Spleen (tissue), 13 donors: ENCODE measurements around the gene ADD3. TPM values are rescaled to one million over a fixed set of nuclear protein-coding genes. Genes with fewer than 3 reads are reported as not detected.

Experiments used
- DNase-seq: peaks from one replicate; pipeline ENCODE4 v3.0.0-alpha.2; 2020
- H3K27ac ChIP-seq, 8 donors: fragments of 200-600 bp; sonication (generic) in 7 of 8; 1 replicate in 4 of 8; 2 replicates in 4 of 8; pipeline versions ENCODE4 v1.5.0 to v1.8.0; 2016 to 2021; ENCODE audit warnings: inconsistent platforms in 4 of 8, mild to moderate bottlenecking in 4 of 8, moderate library complexity in 1 of 8
- H3K27me3 ChIP-seq, 7 donors: fragments of 200-600 bp; sonication (generic) in 6 of 7; replicated peaks in 1 of 7; 1 replicate in 4 of 7; 2 replicates in 3 of 7; pipeline versions ENCODE4 v1.5.0 to v1.8.0; 2016 to 2021; ENCODE audit warnings: inconsistent platforms in 3 of 7, mild to moderate bottlenecking in 1 of 7
- H3K36me3 ChIP-seq, 6 donors: fragments of 200-600 bp; sonication (generic) in 5 of 6; 1 replicate in 4 of 6; 2 replicates in 2 of 6; pipeline versions ENCODE4 v1.5.0 to v1.8.0; 2016 to 2021; ENCODE audit warnings: inconsistent platforms in 2 of 6
- H3K4me1 ChIP-seq, 6 donors: fragments of 200-600 bp; sonication (generic) in 5 of 6; 1 replicate in 3 of 6; 2 replicates in 3 of 6; pipeline versions ENCODE4 v1.5.0 to v1.8.0; 2016 to 2021; ENCODE audit warnings: inconsistent platforms in 3 of 6
- H3K4me3 ChIP-seq, 8 donors: fragments of 200-600 bp; sonication (generic) in 7 of 8; 1 replicate in 4 of 8; 2 replicates in 4 of 8; pipeline versions ENCODE4 v1.5.0 to v1.8.0; 2016 to 2021; ENCODE audit warnings: inconsistent platforms in 4 of 8, mild to moderate bottlenecking in 4 of 8, moderate library complexity in 2 of 8
- H3K9me3 ChIP-seq, 8 donors: fragments of 200-600 bp; sonication (generic) in 7 of 8; 1 replicate in 4 of 8; 2 replicates in 4 of 8; pipeline versions ENCODE4 v1.5.0 to v1.8.0; 2016 to 2021; ENCODE audit warnings: inconsistent platforms in 4 of 8
- CTCF ChIP-seq, 11 experiments: fragments of 200-600 bp in 7 of 11; fragments of 450-650 bp in 4 of 11; sonication (generic) in 4 of 11; IDR thresholded peaks in 8 of 11; conservative IDR thresholded peaks in 3 of 11; 1 replicate in 7 of 11; 2 replicates in 4 of 11; pipeline versions ENCODE4 v1.4.0 to v1.8.0; 2016 to 2021; ENCODE audit warnings: antibody characterized with exemption in 11 of 11, inconsistent platforms in 4 of 11, mild to moderate bottlenecking in 1 of 11
- POLR2A ChIP-seq, 3 donors: fragments of 450-650 bp; IDR thresholded peaks; one replicate each; pipeline ENCODE4 v1.5.1; 2017; ENCODE audit warnings: antibody characterized with exemption in 3 of 3, mild to moderate bottlenecking in 1 of 3
- POLR2AphosphoS5 ChIP-seq, 3 donors: sonication (generic); formaldehyde crosslinking; IDR thresholded peaks; one replicate each; pipeline ENCODE4 v1.5.1; 2017; ENCODE audit warnings: antibody characterized with exemption in 3 of 3
- WGBS, 5 donors: extraction: QIAGEN DNeasy Blood & Tissue Kit in 3 of 5; methylation state at CpG; one replicate each; pipeline versions ENCODE4 v1.1.5 to v1.1.7; 2013 to 2018; 5-methylcytosine and 5-hydroxymethylcytosine counted together
- intact Hi-C: fragments of 100-400 bp; cut with DNase I; formaldehyde crosslinking; loops from one replicate; pipeline ENCODE4 v1.15.0; 2023; ENCODE audit warnings: low total_unique reads
- long read RNA-seq, 2 donors: transcript quantifications; one replicate each; lab custom pipeline, GENCODE V29; 2026
- polyA plus RNA-seq, 3 donors: library from polyadenylated mRNA; stranded (reverse); fragments of 200-250 nt; gene quantifications; one replicate each; pipeline ENCODE4 v1.2.1, GENCODE V29; 2013
- total RNA-seq, 7 donors: library from RNA; depleted of rRNA in 3 of 7; stranded (reverse); fragments of >200 nt in 3 of 7; fragmentation: NEBNext Ultra II Directional in 4 of 7; extraction: Animal tissue kit (Norgen Biotek cat#: 25700) in 4 of 7; gene quantifications; one replicate each; pipeline versions ENCODE4 v1.1.0 to v1.2.1, GENCODE V29; 2016 to 2021
- donor health status: healthy with polysubstance abuse.
- donor health status: DM: no; HTN: no; CAD: no; lungs with moderate emphysema.
- donor health status: DM: no; HTN: no; CAD: no.
- donor health status: Bipolar disorder and iron deficiency.
- donor health status: healthy.
- donor health status: DM: no; HTN: no; CAD: no.
- donor health status: DM: yes; HTN: yes; CAD: no.

The ADD3 gene
- 100 to 1,000 TPM in 4 of 7 donors, 10 to 100 TPM in 3; 91.2 to 155 (median 101) TPM for total RNA-seq
- polyA plus RNA-seq: 10 to 100 TPM; 35.0 to 55.9 (median 41.2) TPM
- long read RNA-seq, donor 1, full-length matches to known transcripts: 12 of 12 reads
- long read RNA-seq, donor 1, partial matches to known transcripts: 0 of 12 reads
- long read RNA-seq, donor 1, other reads (novel, unspliced or antisense): 0 of 12 reads
- long read RNA-seq, donor 2, full-length matches to known transcripts: 11 of 16 reads
- long read RNA-seq, donor 2, partial matches to known transcripts: 5 of 16 reads
- long read RNA-seq, donor 2, other reads (novel, unspliced or antisense): 0 of 16 reads

- H3K9me3 ChIP-seq: no peaks in the 10 kb centered on the region
- intact Hi-C loops: no loop called here
- no peaks in the 10 kb centered on the region for H3K27me3 ChIP-seq
- H3K4me3 ChIP-seq: peak within 1 kb of the TSS; percentile 45 to 92 (median 78)
- no peaks in the 10 kb centered on the region for H3K36me3 ChIP-seq
- DNase-seq: peak; percentile 98
- peak within 1 kb of the TSS; percentile 86 to 96 (median 92) for H3K27ac ChIP-seq
- WGBS, 5 donors: 1 to 2% (median 1%) methylated on average over 51 to 83 of the region's 83 CpGs
- H3K4me1 ChIP-seq: peaks cover 19 to 90% (median 56%) of the 10 kb centered on the region in 6 donors
- TF ChIP-seq POLR2AphosphoS5 (IDR thresholded peaks at IDR 0.05): peak; percentile 92 to 93 (median 92)
- peak in 1 of 11 experiments; percentile 14 for TF ChIP-seq CTCF (IDR thresholded peaks at IDR 0.05 in 8 of 11, conservative IDR thresholded peaks at IDR 0.05 in 3 of 11)
- TF ChIP-seq POLR2A (IDR thresholded peaks at IDR 0.05): peak in 1 of 3 donors; percentile 59
Observed at GRCh38 chr10:110007701-110008517, at the start of gene ADD3. Gene ADD3, plus strand, starts transcription at chr10:110007984. Its CDS starts 92,670 bp downstream, at chr10:110100654.

- WGBS, 5 donors: 81 to 90% (median 87%) methylated on average over 2 of the region's 2 CpGs
- H3K4me3 ChIP-seq: no peak overlapping the region
- H3K27ac ChIP-seq: no peak overlapping the region
- no peaks in the 10 kb centered on the region for H3K27me3 ChIP-seq
- no peaks in the 10 kb centered on the region for H3K4me1 ChIP-seq
- H3K9me3 ChIP-seq: no peaks in the 10 kb centered on the region
- no peak for DNase-seq
- TF ChIP-seq POLR2A (IDR thresholded peaks at IDR 0.05) (no peak), CTCF (IDR thresholded peaks at IDR 0.05 in 8 of 11, conservative IDR thresholded peaks at IDR 0.05 in 3 of 11) (no peak), POLR2AphosphoS5 (IDR thresholded peaks at IDR 0.05) (no peak)
- H3K36me3 ChIP-seq: no peaks in the 10 kb centered on the region
- intact Hi-C loops: no loop called here
Observed at GRCh38 chr10:109958059-109958458, 49.7 kb upstream of the ADD3 start.

GRCh38 chr10:109959259-109960145 lies 48.3 kb upstream of the ADD3 start:
- DNase-seq: no peak
- intact Hi-C loops: no loop called here

More at GRCh38 chr10:109959259-109960145, 48.3 kb upstream of the ADD3 start:
- Histone ChIP-seq H3K27ac (no peak overlapping the region), H3K27me3 (no peaks in the 10 kb centered on the region), H3K4me1 (no peaks in the 10 kb centered on the region), H3K36me3 (no peaks in the 10 kb centered on the region), H3K4me3 (no peak overlapping the region), H3K9me3 (no peaks in the 10 kb centered on the region)
- TF ChIP-seq POLR2AphosphoS5 (IDR thresholded peaks at IDR 0.05): no peak
- TF ChIP-seq POLR2A (IDR thresholded peaks at IDR 0.05): no peak
- no peak for TF ChIP-seq CTCF (IDR thresholded peaks at IDR 0.05 in 8 of 11, conservative IDR thresholded peaks at IDR 0.05 in 3 of 11)
- WGBS, 5 donors: 92 to 99% (median 94%) methylated on average over 8 of the region's 8 CpGs
